GM23248 (cell line): ENCODE measurements around the gene SGPP2.
"Not testable (repeated sequence)": the region's sequence is repeated elsewhere in the genome, so short reads cannot be mapped to it uniquely, and the experiment has no call there.

ENCODE experiments used
- EZH2 ChIP-seq: fragments of 200-600 bp; sonication (generic); IDR thresholded peaks from 2 replicates; pipeline ENCODE4 v1.6.1; 2018; ENCODE audit warnings: antibody characterized with exemption, mild to moderate bottlenecking; ENCODE audit not compliant: insufficient read depth, poor library complexity, severe bottlenecking
- EZH2phosphoT487 ChIP-seq: fragments of 200-600 bp; sonication (generic); IDR thresholded peaks from 2 replicates; pipeline ENCODE4 v1.6.1; 2018; ENCODE audit warnings: antibody characterized with exemption, moderate library complexity, mild to moderate bottlenecking, low read depth; ENCODE audit not compliant: insufficient read depth

DNA sequence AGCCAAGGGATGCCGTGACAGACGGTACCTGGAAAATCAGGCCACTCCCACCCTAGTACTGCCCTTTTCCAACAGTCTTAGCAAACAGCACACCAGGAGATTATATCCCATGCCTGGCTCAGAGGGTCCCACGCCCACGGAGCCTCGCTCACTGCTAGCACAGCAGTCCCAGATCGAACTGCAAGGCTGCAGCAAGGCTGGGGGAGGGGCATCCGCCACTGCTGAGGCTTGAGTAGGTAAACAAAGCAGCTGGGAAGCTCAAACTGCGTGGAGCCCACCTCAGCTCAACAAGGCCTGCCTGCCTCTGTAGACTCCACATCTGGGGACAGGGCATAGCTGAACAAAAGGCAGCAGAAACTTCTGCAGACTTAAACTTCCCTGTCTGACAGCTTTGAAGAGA, 160.2 kb downstream of the SGPP2 start:
- not testable (repeated sequence) for TF ChIP-seq EZH2, EZH2phosphoT487
